ENCODE results near the gene AMDHD2.

AMDHD2 gene

DNA sequence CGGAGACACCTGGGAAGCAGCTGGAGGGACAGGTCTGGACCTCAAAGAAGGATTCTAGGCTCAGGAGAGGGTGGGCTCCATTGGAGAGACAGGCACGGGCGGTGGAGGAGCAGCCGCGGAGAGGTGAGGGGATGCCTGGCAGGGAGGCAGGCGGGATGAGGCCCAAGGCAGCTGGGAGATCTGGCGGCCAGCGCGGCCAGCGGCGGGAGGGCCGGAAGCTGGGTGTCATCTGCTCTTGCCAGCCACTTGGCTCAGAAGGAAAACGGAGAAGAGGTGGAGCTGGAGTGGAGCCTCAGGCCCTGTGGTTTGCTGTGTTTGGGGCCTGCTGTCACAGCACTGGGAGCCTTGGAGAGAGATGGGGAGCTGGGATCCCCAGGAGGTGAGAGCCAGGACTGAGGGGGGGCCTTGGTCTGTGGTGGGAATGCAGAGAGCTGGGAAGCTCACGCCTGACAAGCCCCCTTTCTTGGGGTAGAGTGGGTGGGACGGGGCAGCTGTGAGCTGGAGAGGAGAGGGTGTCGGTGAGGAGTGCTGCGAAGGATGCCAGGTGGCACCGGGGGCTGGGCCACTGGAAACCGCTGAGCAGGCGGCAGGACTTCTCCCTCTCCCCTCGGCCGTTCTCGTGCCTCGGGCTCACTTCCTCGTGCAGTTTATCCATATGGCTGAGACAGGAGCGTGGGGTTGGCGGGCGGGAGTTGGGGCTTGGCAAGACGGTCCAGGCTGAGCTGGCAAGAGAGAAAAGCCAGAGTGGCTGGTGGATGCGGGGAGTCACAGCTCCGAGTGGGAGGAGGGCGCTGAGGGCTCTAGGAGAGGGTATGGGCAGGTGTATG lies 37.2 kb upstream of the AMDHD2 start:
- ChIA-PET CTCF (interaction anchor here (0.8 to 1.2 kb wide), 3 partner anchors 18 to 232 kb away, joined by 3 read pairs; partner anchors contain the start of genes ABCA3 and ECI1), POLR2A (no interaction called here)
- DNase-seq (ENCODE audit: extremely low spot score): no peak

DNA sequence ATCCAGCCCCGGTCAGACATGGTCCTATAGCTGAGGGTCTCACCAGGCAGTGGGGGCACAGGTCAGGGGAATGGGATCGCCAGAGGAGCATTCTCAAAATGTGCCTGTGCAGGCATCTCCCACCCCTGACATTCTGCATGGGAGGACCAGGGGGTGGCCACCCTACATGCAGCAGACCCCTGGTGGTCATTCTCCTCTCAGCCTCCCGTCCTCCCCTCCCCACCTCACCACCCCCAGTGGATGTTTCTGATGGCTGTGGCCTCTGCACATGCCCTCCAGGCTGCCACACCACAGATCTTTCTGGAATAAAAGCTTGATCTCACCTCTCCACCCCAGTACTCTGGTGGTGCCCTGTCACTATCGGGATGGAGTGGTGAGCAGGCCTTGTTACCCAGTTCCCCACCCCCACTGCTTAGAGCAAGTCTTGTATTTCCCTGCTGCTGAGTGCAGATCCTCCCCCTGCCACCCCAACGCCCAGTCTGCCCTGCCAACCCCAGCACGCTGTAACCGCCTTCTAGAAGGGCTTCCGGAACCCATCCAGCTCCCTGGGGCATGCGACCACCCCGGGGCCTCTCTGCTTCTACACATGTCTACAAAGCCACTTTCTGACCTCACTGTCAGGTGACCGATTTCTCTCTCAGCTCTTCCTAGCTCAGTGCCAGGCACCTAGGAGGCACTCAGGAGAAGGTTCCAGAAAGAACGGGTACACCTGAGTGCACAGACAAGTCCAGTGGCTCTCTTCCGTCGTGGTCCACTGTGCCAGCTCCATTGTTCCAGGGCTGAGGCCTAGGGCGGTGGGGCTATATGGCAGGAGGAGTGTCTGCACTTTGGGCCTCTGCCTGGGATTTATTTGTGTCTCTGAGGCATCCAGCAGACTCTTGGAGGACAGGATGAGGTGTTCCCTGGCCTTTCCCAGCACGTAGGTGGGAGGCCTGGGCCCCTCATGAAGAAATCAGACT lies 36.0 kb upstream of the AMDHD2 start:
- ChIA-PET CTCF (interaction anchor here (2.3 kb wide), 1 partner anchor 17 kb away, joined by 13 read pairs; no protein-coding TSS in a partner anchor), POLR2A (no interaction called here)
- TF ChIP-seq, protein P1, sequence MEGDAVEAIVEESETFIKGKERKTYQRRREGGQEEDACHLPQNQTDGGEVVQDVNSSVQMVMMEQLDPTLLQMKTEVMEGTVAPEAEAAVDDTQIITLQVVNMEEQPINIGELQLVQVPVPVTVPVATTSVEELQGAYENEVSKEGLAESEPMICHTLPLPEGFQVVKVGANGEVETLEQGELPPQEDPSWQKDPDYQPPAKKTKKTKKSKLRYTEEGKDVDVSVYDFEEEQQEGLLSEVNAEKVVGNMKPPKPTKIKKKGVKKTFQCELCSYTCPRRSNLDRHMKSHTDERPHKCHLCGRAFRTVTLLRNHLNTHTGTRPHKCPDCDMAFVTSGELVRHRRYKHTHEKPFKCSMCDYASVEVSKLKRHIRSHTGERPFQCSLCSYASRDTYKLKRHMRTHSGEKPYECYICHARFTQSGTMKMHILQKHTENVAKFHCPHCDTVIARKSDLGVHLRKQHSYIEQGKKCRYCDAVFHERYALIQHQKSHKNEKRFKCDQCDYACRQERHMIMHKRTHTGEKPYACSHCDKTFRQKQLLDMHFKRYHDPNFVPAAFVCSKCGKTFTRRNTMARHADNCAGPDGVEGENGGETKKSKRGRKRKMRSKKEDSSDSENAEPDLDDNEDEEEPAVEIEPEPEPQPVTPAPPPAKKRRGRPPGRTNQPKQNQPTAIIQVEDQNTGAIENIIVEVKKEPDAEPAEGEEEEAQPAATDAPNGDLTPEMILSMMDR (IDR thresholded peaks at IDR 0.05; ENCODE audit: control extremely low read depth, extremely low read depth, low read depth, missing control alignments): no peak
- DNase-seq (ENCODE audit: extremely low spot score): no peak

More for the DNA sequence above, 37.2 kb upstream of the AMDHD2 start:
- TF ChIP-seq, protein P1 (IDR thresholded peaks at IDR 0.05; ENCODE audit: control extremely low read depth, extremely low read depth, low read depth, missing control alignments): no peak

DNA sequence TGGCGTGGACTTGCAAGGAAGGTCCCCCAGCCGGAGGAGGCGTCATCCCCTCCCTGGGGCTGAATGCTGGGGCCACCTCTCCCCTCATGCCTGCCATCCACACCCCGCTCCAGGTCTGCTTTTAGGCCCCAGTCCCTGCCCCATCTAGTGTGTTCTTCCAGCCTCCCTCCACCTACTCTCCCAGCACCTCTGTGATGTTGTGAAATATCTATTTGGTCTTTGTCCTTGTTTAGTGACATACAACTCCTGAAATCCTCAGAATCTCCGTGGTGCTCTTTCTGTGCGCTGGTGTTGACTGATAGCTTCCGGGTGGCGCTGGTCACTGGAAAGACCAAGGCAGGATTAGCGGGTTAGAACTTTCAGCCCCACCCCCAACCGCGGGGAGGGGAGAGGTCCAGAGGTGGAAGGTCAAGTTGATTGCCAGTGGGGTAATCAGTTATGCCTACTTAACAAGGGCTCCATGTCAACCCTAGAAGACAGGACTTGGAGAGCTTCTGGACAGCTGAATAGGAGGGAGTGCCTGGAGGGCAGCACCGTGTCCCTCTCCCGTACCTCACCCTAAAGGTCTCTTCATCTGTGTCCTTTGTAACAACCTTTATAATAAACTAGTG lies 35.2 kb upstream of the AMDHD2 start:
- TF ChIP-seq, protein P1 (IDR thresholded peaks at IDR 0.05; ENCODE audit: control extremely low read depth, extremely low read depth, low read depth, missing control alignments): no peak
- DNase-seq (ENCODE audit: extremely low spot score): no peak
- CTCF ChIA-PET: interaction anchor here (1.1 to 2.3 kb wide), 2 partner anchors 17 to 145 kb away, joined by 3 to 13 read pairs; partner anchors contain the start of gene ABCA3
- POLR2A ChIA-PET: interaction anchor here (0.6 kb wide), 1 partner anchor 259 kb away, joined by 3 read pairs; no protein-coding TSS in a partner anchor

- TF ChIP-seq, protein P1 (IDR thresholded peaks at IDR 0.05; ENCODE audit: control extremely low read depth, extremely low read depth, low read depth, missing control alignments): no peak
- POLR2A ChIA-PET: no interaction called here
- DNase-seq (ENCODE audit: extremely low spot score): no peak
- CTCF ChIA-PET: interaction anchor here (1.0 to 8.1 kb wide), 14 partner anchors 9 to 482 kb away, joined by 3 to 36 read pairs (median 4); partner anchors contain the start of gene ABCA3
These were observed 34.2 kb upstream of the AMDHD2 start for GRCh38 chr16:2485811-2486507.

DNA sequence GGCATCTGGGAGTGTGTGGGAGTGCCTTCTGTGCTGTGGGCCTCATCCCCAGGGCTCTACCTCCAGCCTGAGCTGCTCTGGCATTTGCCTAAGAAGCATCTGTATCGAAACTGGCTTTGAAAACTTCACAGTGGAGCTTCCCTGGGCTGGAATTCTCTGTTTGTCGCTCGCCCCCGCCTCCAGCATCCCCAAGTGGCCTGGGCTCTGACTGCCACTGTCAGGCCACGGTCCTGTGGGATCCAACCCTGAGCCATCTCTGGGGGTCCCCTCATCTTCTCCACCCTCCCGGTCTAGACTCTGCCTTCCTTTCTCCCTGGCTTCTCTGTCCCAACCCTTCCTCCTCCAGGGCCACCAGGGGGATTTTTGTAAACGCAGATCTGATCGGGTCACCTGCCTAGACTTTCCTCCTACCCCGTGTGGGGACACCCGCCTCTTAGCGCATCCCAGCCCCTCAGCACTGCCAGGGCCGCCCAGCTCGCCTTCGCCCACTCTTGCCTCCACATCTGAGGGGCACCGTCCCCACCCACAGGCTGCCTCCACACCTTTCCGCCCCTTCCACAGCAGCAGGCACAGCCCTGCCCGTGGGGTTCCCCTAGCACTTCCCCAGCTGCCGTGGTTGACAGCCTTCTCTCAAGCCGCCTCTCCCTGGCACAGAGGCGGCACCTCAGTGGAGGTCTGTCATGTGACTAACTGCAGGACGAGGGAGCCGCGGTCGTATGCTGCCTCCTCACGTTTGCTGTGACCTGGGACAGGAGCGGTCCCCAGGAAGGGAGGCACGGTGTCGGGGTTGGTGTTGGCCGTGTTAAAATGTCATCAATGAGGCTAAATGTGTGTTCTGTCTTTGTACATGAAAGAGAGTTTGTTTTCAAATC lies 33.3 kb upstream of the AMDHD2 start:
- POLR2A ChIA-PET: no interaction called here
- TF ChIP-seq, protein P1 (IDR thresholded peaks at IDR 0.05; ENCODE audit: control extremely low read depth, extremely low read depth, low read depth, missing control alignments): peak; percentile 64
- CTCF ChIA-PET: interaction anchor here (1.0 to 8.1 kb wide), 12 partner anchors 10 to 483 kb away, joined by 3 to 36 read pairs (median 4); partner anchors contain the start of gene ABCA3
- peak; percentile 85 for DNase-seq (ENCODE audit: extremely low spot score)

Data from GM10248 (cell line).